ENCODE measurements around the gene MTX1.
A peak's percentile ranks its signal among the peaks of the same experiment; 100 is the strongest.
"Not testable (repeated sequence)": the region's sequence is repeated elsewhere in the genome, so short reads cannot be mapped to it uniquely, and the experiment has no call there.

The MTX1 gene

GRCh38 chr1:155223047-155223446 lies 14.6 kb downstream of the MTX1 start:
- H3K27ac Mint-ChIP-seq = no peak overlapping the region
- no peak overlapping the region for H3K4me3 Mint-ChIP-seq
- H3K27me3 Mint-ChIP-seq = no peaks in the 10 kb centered on the region
- no peaks in the 10 kb centered on the region for H3K9me3 Mint-ChIP-seq
- DNase-seq (no peak), ATAC-seq (no peak)
- peaks cover 12% of the 10 kb centered on the region for H3K36me3 Mint-ChIP-seq (ENCODE audit: low read depth)
- H3K4me1 Mint-ChIP-seq = peaks cover 44% of the 10 kb centered on the region

- DNase-seq, H3K9me3 Mint-ChIP-seq, ATAC-seq, H3K27me3 Mint-ChIP-seq: not testable (repeated sequence)
- Mint-ChIP-seq H3K4me3 (peak overlapping the region; percentile 95), H3K27ac (peak overlapping the region; percentile 52), H3K36me3 (ENCODE audit: low read depth) (peaks cover 12% of the 10 kb centered on the region), H3K4me1 (peaks cover 38% of the 10 kb centered on the region)
These were observed 16.9 kb downstream of the MTX1 start for GRCh38 chr1:155225404-155225759.

DNA sequence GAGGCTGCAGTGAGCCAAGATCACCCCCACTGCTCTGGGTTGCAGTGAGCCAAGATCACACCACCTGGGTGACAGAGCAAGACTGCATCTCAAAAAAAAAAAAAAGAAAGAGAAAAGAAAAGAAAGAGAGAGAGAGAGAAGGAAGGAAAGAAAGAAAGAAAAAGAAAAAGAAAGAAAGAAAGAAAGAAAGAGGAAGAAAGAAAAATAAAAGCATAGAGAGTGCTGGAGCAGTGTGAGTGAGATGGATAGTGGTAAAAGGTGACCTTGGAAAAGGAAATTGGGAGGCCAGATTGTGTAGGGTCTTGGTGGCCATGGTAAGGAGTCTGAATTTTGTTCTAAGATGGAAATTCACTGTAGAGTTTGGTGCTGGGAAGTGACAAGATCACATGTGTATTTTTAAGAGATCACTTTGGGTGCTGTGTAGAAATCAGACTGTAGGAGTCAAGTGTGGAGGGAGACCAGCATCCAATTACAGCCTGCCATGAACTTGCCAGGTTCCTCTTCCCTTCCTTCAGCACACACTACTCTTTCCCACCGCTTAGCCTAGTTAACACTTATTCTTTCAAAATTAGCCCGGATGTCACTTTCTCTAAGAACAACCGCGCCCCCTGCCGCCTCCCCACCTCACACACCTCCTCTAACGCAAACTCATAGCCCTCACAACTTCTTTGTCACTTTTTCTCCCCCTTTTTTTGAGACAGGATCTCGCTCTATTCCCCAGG lies 17.9 kb downstream of the MTX1 start:
- peaks cover 38% of the 10 kb centered on the region for H3K4me1 Mint-ChIP-seq
- H3K27ac Mint-ChIP-seq = peak overlapping the region; percentile 89
- ATAC-seq (peak; percentile 40), DNase-seq (peak; percentile 84)
- no peaks in the 10 kb centered on the region for H3K9me3 Mint-ChIP-seq
- no peaks in the 10 kb centered on the region for H3K27me3 Mint-ChIP-seq
- H3K36me3 Mint-ChIP-seq (ENCODE audit: low read depth) = peaks cover 12% of the 10 kb centered on the region
- H3K4me3 Mint-ChIP-seq = peak overlapping the region; percentile 95

DNA sequence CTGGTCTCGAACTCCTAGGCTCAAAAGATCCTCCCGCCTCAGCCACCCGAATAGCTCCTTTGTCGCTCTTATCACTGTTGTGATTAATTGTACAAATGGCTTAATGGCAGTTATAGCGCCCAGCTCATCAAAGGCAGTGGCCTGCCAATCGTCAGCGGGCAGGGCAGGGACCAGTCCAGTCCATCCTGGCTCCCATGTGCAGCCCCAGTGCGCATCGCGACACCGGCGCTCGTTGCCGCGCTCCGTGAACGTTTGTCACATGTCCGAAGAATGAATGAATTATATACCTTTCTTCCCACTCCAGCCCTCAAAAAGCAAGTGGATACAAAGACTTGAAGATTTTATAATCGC lies 18.4 kb downstream of the MTX1 start:
- DNase-seq (peak; percentile 59), ATAC-seq (peak; percentile 31)
- Mint-ChIP-seq H3K27me3 (no peaks in the 10 kb centered on the region), H3K4me1 (peaks cover 38% of the 10 kb centered on the region), H3K27ac (peak overlapping the region; percentile 89), H3K4me3 (peak overlapping the region; percentile 95), H3K9me3 (no peaks in the 10 kb centered on the region), H3K36me3 (ENCODE audit: low read depth) (peaks cover 12% of the 10 kb centered on the region)

DNA sequence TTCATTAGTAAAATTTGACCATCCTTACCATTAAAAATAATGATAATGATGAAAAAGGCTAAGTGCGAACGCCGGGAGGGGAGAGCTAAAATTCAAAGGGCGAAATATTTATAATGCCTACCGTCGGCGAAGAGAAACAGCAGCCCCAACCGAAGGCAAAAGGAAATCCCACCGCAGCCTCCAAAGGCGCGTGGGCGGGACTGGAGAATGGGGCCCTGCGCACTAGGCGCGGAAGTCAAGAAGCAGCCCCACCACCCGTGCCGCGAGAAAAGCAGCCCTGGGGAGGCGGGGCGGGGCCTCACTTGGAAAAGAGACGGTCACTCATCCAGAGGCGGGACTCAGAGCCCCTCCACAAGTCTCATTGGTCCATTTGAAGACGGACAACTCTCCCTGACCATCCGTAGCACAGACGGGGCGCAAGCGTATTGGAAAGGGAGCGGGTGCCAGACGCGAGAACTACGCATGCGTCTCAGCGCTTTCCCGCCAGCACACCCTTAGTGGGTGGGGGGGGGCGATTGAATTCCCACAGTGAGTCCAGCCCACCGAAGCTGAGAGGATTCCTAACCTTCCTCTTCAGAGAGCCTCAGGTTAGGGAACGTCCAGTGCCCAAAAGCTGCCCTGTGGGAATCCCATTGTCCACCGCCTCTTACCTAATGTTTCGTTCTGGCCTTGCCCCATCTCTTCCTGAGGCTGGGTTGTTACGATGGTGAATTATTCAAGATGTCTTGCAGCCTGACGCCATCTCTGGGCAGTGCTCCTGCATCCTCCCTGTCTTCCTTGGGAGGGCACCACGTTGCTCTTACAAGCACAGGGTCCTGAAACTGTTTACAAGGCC lies 19.0 kb downstream of the MTX1 start:
- Mint-ChIP-seq H3K4me1 (peaks cover 38% of the 10 kb centered on the region), H3K27me3 (no peaks in the 10 kb centered on the region), H3K36me3 (ENCODE audit: low read depth) (peaks cover 12% of the 10 kb centered on the region), H3K9me3 (no peaks in the 10 kb centered on the region), H3K27ac (peak overlapping the region; percentile 89), H3K4me3 (peak overlapping the region; percentile 95)
- DNase-seq = peak; percentile 99
- peak; percentile 95 for ATAC-seq

DNA sequence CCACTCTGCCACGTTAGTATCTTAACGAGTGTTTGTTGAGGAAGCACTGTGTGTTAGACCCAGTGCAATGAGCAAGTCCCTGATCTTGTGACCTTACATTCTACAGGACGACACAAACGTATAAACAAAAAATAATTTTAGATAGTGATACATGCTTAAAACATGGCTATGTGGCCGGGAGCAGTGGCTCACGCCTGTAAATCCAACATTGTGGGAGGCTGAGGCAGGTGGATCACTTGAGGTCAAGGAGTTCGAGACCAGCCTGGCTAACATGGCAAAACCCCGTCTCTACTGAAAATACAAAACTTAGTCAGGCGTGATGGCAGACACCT lies 19.6 kb downstream of the MTX1 start:
- Mint-ChIP-seq H3K36me3 (ENCODE audit: low read depth) (peaks cover 12% of the 10 kb centered on the region), H3K4me3 (peak overlapping the region; percentile 95)
- DNase-seq = no peak

DNA sequence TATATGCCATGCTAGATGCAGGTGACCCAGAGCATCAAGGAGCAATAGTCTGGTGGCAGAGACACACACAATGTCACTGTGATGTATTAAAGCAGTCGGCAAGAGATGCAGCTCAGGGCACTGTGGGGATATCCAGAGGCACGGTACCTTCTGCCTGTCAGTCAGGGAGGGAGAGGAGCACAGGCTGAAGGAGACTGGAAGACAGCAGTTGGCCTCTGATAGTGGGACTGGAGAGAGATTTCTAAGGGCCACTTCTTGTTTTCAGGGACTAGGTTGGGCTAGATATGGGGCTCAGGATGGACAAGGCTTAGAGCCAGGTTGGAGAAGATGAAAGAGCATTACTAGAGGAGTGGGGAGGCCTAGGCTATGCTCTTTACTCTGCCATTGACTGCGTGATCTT lies 22.8 kb downstream of the MTX1 start:
- ATAC-seq; H3K9me3 Mint-ChIP-seq; H3K27me3 Mint-ChIP-seq; H3K27ac Mint-ChIP-seq; H3K4me3 Mint-ChIP-seq; H3K36me3 Mint-ChIP-seq (ENCODE audit: low read depth); DNase-seq: not testable (repeated sequence)
- peaks cover 18% of the 10 kb centered on the region for H3K4me1 Mint-ChIP-seq

More for the DNA sequence above, 19.6 kb downstream of the MTX1 start:
- Mint-ChIP-seq H3K27ac (peak overlapping the region; percentile 89), H3K4me1 (peaks cover 38% of the 10 kb centered on the region), H3K9me3 (no peaks in the 10 kb centered on the region), H3K27me3 (no peaks in the 10 kb centered on the region)
- ATAC-seq = no peak

DNA sequence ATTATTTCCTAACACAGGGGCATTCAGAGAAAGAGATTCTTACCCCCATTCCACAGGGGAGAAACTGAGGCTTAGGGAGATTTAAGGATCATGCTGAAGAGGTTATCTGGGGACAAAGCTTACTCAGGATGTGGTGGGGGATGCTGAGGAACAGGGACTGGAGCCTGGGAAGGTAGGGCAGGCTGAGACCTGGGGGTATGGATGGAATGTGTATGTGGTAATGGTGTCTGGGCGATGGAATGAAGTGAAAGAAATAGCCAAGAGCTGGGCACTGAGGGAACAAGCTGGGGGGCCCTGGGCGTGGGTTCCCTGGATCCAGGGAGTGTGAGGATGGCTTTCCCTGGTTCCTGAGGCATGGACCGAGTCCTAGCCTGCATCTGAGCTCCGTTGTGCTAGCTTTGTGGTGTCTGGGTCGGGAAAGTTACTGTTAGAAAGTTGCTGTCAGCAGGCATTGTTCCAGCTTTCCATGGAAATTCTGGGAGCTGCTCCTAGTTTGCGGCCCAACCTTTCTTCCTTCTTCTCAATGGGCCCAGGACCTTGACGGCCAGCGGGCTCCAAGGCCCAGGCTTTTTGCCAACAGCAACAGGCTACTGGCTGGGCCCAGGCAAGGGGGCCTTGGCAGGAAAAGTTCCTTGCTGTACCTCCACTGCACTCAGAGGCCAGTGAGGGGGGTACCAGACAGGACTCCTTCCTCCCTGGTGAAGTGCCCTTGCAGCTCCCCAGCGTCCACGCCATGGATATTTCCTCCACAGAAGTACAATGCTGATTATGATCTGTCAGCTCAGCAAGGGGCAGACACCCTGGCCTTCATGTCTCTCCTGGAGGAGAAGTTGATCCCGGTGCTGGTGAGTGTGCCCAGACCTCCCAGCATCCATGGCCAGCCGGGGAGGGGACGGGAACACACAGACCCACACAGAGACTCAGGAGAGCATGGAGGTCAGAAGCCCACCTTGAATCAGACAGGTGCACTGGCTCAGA lies 23.8 kb downstream of the MTX1 start:
- not testable (repeated sequence) for DNase-seq; H3K4me3 Mint-ChIP-seq; ATAC-seq; H3K27ac Mint-ChIP-seq; H3K36me3 Mint-ChIP-seq (ENCODE audit: low read depth); H3K9me3 Mint-ChIP-seq; H3K27me3 Mint-ChIP-seq
- peaks cover 15% of the 10 kb centered on the region for H3K4me1 Mint-ChIP-seq

DNA sequence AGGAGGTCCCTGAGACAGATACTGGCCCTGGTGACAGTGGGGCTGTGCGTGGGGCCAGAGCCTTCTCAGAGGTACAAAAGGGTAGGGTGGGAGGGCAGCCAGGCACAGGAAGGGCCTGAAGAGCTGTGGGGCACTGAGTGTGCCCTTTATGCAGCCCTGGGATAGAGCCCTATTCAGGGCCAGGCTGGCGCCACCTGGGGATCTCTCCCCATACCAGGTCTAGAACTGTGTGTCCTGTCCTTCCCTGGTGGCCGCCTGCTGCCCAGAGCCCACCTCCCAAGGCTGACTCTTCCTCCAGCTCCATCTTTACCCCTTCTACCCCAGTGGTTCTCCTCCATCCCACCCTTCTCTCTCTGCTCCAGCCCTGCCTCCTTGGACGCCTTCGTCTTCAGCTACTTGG lies 25.0 kb downstream of the MTX1 start:
- H3K4me3 Mint-ChIP-seq; H3K9me3 Mint-ChIP-seq; H3K36me3 Mint-ChIP-seq (ENCODE audit: low read depth); DNase-seq; ATAC-seq; H3K27me3 Mint-ChIP-seq; H3K27ac Mint-ChIP-seq; H3K4me1 Mint-ChIP-seq: not testable (repeated sequence)

- not testable (repeated sequence) for H3K27me3 Mint-ChIP-seq, DNase-seq, H3K27ac Mint-ChIP-seq, H3K4me3 Mint-ChIP-seq, H3K4me1 Mint-ChIP-seq, H3K9me3 Mint-ChIP-seq, ATAC-seq
- H3K36me3 Mint-ChIP-seq (ENCODE audit: low read depth) = peaks cover 11% of the 10 kb centered on the region
These were observed 26.9 kb downstream of the MTX1 start for GRCh38 chr1:155235375-155235774.

- no peaks in the 10 kb centered on the region for H3K27me3 Mint-ChIP-seq
- no peak overlapping the region for H3K27ac Mint-ChIP-seq
- no peaks in the 10 kb centered on the region for H3K9me3 Mint-ChIP-seq
- DNase-seq = no peak
- no peak for ATAC-seq
- H3K36me3 Mint-ChIP-seq (ENCODE audit: low read depth) = peaks cover 13% of the 10 kb centered on the region
- no peak overlapping the region for H3K4me3 Mint-ChIP-seq
- peaks cover 13% of the 10 kb centered on the region for H3K4me1 Mint-ChIP-seq
These were observed 28.0 kb downstream of the MTX1 start for GRCh38 chr1:155236451-155236850.

DNA sequence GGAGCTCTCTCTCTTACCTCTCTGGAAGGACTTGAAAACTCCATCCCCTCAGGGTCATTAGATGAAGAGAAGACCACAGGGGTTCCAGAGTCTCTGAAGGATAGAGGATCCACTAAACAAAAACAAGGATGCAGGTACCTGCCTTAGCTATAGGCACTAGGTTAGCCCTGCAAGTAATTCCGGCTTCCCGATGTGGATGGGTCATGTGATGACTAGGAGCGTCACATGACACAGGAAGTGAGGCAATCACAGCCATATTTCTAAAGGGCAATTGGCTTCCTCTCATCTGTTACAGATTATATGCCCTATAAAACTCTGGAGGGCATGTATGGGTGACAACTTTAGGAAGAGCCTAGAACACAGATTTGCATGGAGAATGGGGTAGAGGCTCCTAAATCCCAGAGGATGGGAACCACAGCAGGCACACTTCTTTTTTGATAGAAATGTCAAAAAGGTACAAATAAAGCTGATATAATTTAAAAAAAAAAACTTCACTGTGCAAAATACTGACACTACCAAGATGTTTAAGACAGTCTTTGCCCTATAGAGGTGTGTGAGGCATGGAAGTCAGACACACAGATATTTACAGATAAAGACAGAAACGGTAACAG lies 32.7 kb downstream of the MTX1 start:
- peak; percentile 48 for ATAC-seq

GRCh38 chr1:155241841-155242264 lies 33.4 kb downstream of the MTX1 start:
- DNase-seq (no peak), ATAC-seq (no peak)
- Mint-ChIP-seq H3K4me3 (peak overlapping the region; percentile 82), H3K4me1 (peaks cover 48% of the 10 kb centered on the region), H3K27me3 (peaks cover 3% of the 10 kb centered on the region), H3K9me3 (peaks cover 4% of the 10 kb centered on the region), H3K27ac (peak overlapping the region; percentile 88), H3K36me3 (ENCODE audit: low read depth) (peaks cover 9% of the 10 kb centered on the region)

More for the DNA sequence above, 32.7 kb downstream of the MTX1 start:
- Mint-ChIP-seq H3K36me3 (ENCODE audit: low read depth) (peaks cover 11% of the 10 kb centered on the region), H3K4me1 (peaks cover 48% of the 10 kb centered on the region), H3K4me3 (peak overlapping the region; percentile 82), H3K27ac (peak overlapping the region; percentile 88), H3K27me3 (peaks cover 3% of the 10 kb centered on the region), H3K9me3 (peaks cover 4% of the 10 kb centered on the region)
- peak; percentile 66 for DNase-seq

DNA sequence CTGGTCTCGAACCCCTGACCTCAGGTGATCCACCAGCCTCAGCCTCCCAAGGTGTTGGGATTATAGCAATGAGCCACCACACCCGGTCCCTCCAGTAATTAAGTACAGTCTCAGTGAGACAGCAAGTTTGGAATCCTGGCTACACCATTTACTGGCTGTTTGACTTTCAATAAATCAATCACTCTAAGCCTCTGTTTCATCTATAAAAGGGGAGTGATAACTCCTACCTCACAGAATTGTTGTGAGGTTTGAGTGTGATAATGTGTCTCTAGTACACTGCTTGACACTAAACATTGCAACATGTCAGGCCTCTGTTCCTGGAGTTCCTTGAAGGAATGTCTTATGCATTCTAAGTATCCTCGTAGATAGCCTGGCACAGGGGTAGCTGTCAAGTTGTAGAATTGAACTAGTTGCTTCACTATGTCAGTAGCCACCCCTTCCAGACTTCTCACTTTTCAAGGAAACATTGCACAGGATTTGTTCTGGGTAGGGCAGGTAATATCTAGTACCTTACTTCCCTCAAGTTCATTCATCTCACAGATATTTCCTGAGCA lies 34.4 kb downstream of the MTX1 start:
- ATAC-seq (no peak), DNase-seq (no peak)
- H3K4me3 Mint-ChIP-seq = peak overlapping the region; percentile 81
- peaks cover 9% of the 10 kb centered on the region for H3K36me3 Mint-ChIP-seq (ENCODE audit: low read depth)
- H3K27me3 Mint-ChIP-seq = peaks cover 3% of the 10 kb centered on the region
- peaks cover 4% of the 10 kb centered on the region for H3K9me3 Mint-ChIP-seq
- H3K27ac Mint-ChIP-seq = peak overlapping the region; percentile 86
- H3K4me1 Mint-ChIP-seq = peaks cover 48% of the 10 kb centered on the region
